ENCODE measurements around the gene PACRG.

GRCh38 chr6:163226181-163226835 is 498.5 kb downstream of the PACRG start:
- TF ChIP-seq CTCF (IDR thresholded peaks at IDR 0.05) (no peak), POLR2A (IDR thresholded peaks at IDR 0.05) (no peak)
